Suprapubic skin (tissue), 4 donors: ENCODE data around the gene DSCAML1. TPM values are rescaled to one million over a fixed set of nuclear protein-coding genes. Genes with fewer than 3 reads are reported as not detected.

Experiments used
- DNase-seq, 2 donors: peaks; one replicate each; pipeline ENCODE4 v3.0.0-alpha.2; 2019; ENCODE audit warnings: low spot score in 2 of 2
- H3K27ac ChIP-seq: fragments of 200-600 bp; sonication (generic); one replicate; pipeline ENCODE4 v1.5.1; 2019
- H3K27me3 ChIP-seq: fragments of 200-600 bp; sonication (generic); one replicate; pipeline ENCODE4 v1.5.1; 2019
- H3K36me3 ChIP-seq: fragments of 200-600 bp; sonication (generic); one replicate; pipeline ENCODE4 v1.5.1; 2019
- H3K4me1 ChIP-seq: fragments of 200-600 bp; sonication (generic); one replicate; pipeline ENCODE4 v1.5.1; 2019
- H3K4me3 ChIP-seq: fragments of 200-600 bp; sonication (generic); one replicate; pipeline ENCODE4 v1.5.1; 2019; ENCODE audit warnings: mild to moderate bottlenecking
- H3K9me3 ChIP-seq: fragments of 200-600 bp; sonication (generic); one replicate; pipeline ENCODE4 v1.5.1; 2019
- CTCF ChIP-seq, 2 donors: fragments of 200-600 bp in 1 of 2; fragments of 450-650 bp in 1 of 2; sonication (generic) in 1 of 2; IDR thresholded peaks; one replicate each; pipeline ENCODE4 v1.5.1; 2016 to 2019; ENCODE audit warnings: antibody characterized with exemption in 2 of 2, mild to moderate bottlenecking in 1 of 2, moderate library complexity in 1 of 2
- EP300 ChIP-seq: sonication (generic); formaldehyde crosslinking; IDR thresholded peaks from one replicate; pipeline ENCODE4 v1.6.1; 2017; ENCODE audit warnings: antibody characterized with exemption
- POLR2A ChIP-seq, 2 donors: fragments of 450-650 bp; IDR thresholded peaks; one replicate each; pipeline ENCODE4 v1.6.1; 2017; ENCODE audit warnings: antibody characterized with exemption in 2 of 2, mild to moderate bottlenecking in 2 of 2, moderate library complexity in 2 of 2
- POLR2AphosphoS5 ChIP-seq, 3 donors: sonication (generic); formaldehyde crosslinking; IDR thresholded peaks; one replicate each; pipeline ENCODE4 v1.6.1; 2017; ENCODE audit warnings: antibody characterized with exemption in 3 of 3
- WGBS: methylation state at CpG from one replicate; pipeline ENCODE4 v1.1.5; 2018; 5-methylcytosine and 5-hydroxymethylcytosine counted together
- total RNA-seq, 4 donors: library from RNA; depleted of rRNA; stranded (reverse); fragments of >200 nt; gene quantifications; one replicate each; pipeline ENCODE4 v1.1.0, GENCODE V29; 2016

The DSCAML1 gene
- total RNA-seq, 4 donors from 2014 or later, result 0.11 to 0.24 (median 0.21) TPM; not detected in 1

GRCh38 chr11:117690484-117691217 is 106.4 kb downstream of the DSCAML1 start:
- H3K4me3 ChIP-seq, result no peak overlapping the region
- DNase-seq, result no peak
- 73% methylated on average over 6 of the region's 8 CpGs for WGBS
- H3K9me3 ChIP-seq, result no peaks in the 10 kb centered on the region
- no peak overlapping the region for H3K27ac ChIP-seq
- TF ChIP-seq EP300 (no peak), POLR2A (IDR thresholded peaks at IDR 0.05) (no peak), CTCF (IDR thresholded peaks at IDR 0.05) (no peak), POLR2AphosphoS5 (IDR thresholded peaks at IDR 0.05) (no peak)
- H3K4me1 ChIP-seq, result no peaks in the 10 kb centered on the region
- H3K36me3 ChIP-seq, result no peaks in the 10 kb centered on the region
- H3K27me3 ChIP-seq, result peaks cover 14% of the 10 kb centered on the region

- Histone ChIP-seq H3K9me3 (no peaks in the 10 kb centered on the region), H3K27me3 (no peaks in the 10 kb centered on the region), H3K36me3 (no peaks in the 10 kb centered on the region), H3K4me3 (no peak overlapping the region), H3K27ac (no peak overlapping the region), H3K4me1 (no peaks in the 10 kb centered on the region)
- TF ChIP-seq POLR2A (IDR thresholded peaks at IDR 0.05), result no peak
- TF ChIP-seq EP300, result no peak
- no peak for TF ChIP-seq POLR2AphosphoS5 (IDR thresholded peaks at IDR 0.05)
- no peak for TF ChIP-seq CTCF (IDR thresholded peaks at IDR 0.05)
- DNase-seq, result no peak
- WGBS, result 63% methylated on average over 3 of the region's 3 CpGs
These were observed 108.7 kb downstream of the DSCAML1 start for GRCh38 chr11:117688255-117688797.

- DNase-seq, result no peak
- Histone ChIP-seq H3K27me3 (no peaks in the 10 kb centered on the region), H3K4me3 (no peak overlapping the region), H3K9me3 (no peaks in the 10 kb centered on the region), H3K4me1 (no peaks in the 10 kb centered on the region), H3K27ac (no peak overlapping the region), H3K36me3 (no peaks in the 10 kb centered on the region)
- TF ChIP-seq POLR2A (IDR thresholded peaks at IDR 0.05), result no peak
- TF ChIP-seq POLR2AphosphoS5 (IDR thresholded peaks at IDR 0.05), result no peak
- TF ChIP-seq CTCF (IDR thresholded peaks at IDR 0.05), result no peak
- TF ChIP-seq EP300, result no peak
- 85% methylated on average over 6 of the region's 6 CpGs for WGBS
These were observed 109.2 kb downstream of the DSCAML1 start for GRCh38 chr11:117687776-117688175.

- H3K27me3 ChIP-seq, result no peaks in the 10 kb centered on the region
- no peak overlapping the region for H3K4me3 ChIP-seq
- no peak overlapping the region for H3K27ac ChIP-seq
- no peak for TF ChIP-seq EP300
- no peak for TF ChIP-seq POLR2A (IDR thresholded peaks at IDR 0.05)
- TF ChIP-seq POLR2AphosphoS5 (IDR thresholded peaks at IDR 0.05), result no peak
- TF ChIP-seq CTCF (IDR thresholded peaks at IDR 0.05), result no peak
- H3K36me3 ChIP-seq, result no peaks in the 10 kb centered on the region
- H3K9me3 ChIP-seq, result no peaks in the 10 kb centered on the region
- 83% methylated on average over 3 of the region's 3 CpGs for WGBS
- no peaks in the 10 kb centered on the region for H3K4me1 ChIP-seq
- DNase-seq, result no peak
These were observed 110.3 kb downstream of the DSCAML1 start for GRCh38 chr11:117686711-117687110.

GRCh38 chr11:117685566-117685965 is 111.5 kb downstream of the DSCAML1 start:
- Histone ChIP-seq H3K36me3 (no peaks in the 10 kb centered on the region), H3K9me3 (no peaks in the 10 kb centered on the region), H3K27ac (no peak overlapping the region), H3K27me3 (peaks cover 1% of the 10 kb centered on the region), H3K4me1 (no peaks in the 10 kb centered on the region), H3K4me3 (no peak overlapping the region)
- TF ChIP-seq CTCF (IDR thresholded peaks at IDR 0.05) (no peak), EP300 (no peak), POLR2A (IDR thresholded peaks at IDR 0.05) (no peak), POLR2AphosphoS5 (IDR thresholded peaks at IDR 0.05) (no peak)
- WGBS, result 72% methylated on average over 6 of the region's 6 CpGs
- no peak for DNase-seq
